Right ventricle myocardium superior (tissue), 1 donor: Measurements from ENCODE around the gene COL5A1. TPM values are rescaled to one million over a fixed set of nuclear protein-coding genes. Genes with fewer than 3 reads are reported as not detected.

Experiments
- ATAC-seq: fragments of 200-7000 bp; cut with Tn5 transposase; one replicate; pipeline ENCODE4 v1.9.1; 2020; ENCODE audit warnings: mild to moderate bottlenecking; ENCODE audit not compliant: poor library complexity
- DNase-seq: peaks from one replicate; pipeline ENCODE4 v3.0.0-alpha.2; 2020
- intact Hi-C: fragments of 100-400 bp; cut with DNase I; formaldehyde crosslinking; loops from one replicate; pipeline ENCODE4 v1.11.2; 2022
- total RNA-seq: library from RNA; stranded (reverse); fragmentation: NEBNext Ultra II Directional; extraction: Animal tissue kit (Norgen Biotek cat#: 25700); gene quantifications from one replicate; pipeline ENCODE4 v1.2.1, GENCODE V29; 2021
- donor health status: DM: no; HTN: yes; CAD: no; lungs with severe emphysema.

COL5A1 gene
- total RNA-seq, 1 donor from 2014 or later = 12.7 TPM

DNA sequence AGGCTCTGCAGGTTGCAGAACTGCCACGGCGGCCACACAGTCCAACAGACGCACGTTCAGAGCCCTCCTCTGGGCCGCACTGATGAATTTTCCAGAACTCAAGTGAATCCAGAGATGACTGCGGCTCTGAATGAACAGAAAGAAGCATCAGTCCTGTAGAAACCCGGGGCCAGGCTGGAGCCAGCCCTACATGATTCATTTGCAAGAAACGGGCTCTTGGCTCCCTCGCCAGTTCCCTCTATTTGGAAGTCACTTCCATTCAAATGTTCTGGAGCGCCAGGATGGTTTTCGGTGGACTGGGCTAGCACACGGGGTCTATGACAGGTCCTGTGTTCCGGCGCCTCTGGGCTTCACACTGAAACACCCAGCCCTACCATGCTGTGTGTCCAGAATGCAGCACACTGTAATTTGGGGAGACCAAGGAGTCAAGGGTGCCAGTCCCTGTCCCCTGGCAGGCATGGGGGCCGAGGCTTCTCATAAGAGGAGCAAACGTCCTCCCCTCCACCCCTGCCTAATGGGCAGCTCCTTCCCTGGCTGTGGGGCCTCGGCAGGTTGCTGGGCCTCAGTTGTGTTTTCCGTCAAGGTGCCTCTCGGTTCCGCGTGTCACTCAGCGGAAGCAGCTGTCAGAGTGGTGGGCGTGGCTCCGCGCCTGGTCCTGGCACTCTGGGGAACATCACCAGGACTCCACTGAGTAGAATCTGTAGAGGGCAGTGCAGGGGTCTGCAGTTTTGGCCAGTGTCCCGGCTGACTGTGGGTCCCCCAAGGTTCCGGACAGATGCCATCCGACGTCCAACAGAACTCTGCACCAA lies 18.1 kb upstream of the COL5A1 start:
- DNase-seq (no peak), ATAC-seq (no peak)
- intact Hi-C loops = no loop called here

DNA sequence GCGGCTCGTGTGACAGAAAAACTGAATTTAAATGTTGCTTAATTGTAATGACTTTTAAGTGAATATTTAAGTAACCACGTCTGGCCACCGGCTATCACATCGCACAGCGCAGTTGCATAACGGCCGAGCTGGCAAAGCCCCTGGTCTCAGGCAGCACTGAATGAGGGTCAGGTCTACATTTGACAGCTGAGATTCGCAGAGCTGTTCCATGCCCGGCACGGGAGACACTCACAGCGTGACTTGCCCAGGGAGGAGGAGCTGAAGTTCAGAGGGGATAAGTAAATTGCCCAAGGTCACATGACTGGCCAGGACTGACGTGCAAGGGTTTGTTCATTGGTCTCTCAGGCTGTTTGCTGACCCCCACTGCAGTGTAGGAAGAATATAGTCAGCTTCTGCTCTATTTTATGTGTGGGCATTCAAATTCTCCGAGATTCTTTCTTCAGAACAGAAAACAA lies 17.4 kb upstream of the COL5A1 start:
- no peak for DNase-seq
- intact Hi-C loops = no loop called here
- ATAC-seq = no peak

DNA sequence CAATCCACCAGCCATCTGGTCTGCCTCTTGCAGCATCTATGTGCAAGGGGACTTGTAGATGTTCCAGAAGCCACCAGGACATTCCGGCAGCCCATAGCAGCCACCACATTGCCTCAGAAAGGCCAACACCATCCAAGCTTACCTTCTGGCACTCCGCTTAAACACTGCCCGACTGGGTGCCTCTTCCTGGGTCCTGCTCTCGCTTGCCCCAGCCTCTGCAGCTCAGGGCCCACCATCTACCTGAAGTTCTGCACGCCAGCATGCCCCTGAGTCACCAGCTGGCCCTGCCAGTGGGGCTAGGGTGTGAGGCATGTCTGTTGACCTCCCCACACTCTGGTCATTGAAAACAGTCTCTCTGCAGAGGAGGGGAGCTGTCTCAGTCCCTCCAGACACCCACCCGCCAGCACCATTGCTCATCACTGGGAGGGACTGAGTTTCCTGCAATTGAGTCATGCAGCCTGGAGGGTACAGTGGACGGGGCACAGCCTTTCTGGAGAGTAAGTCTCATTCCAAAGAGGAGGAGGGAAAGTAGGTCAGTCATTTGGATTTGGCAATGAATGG lies 16.9 kb upstream of the COL5A1 start:
- no peak for ATAC-seq

DNA sequence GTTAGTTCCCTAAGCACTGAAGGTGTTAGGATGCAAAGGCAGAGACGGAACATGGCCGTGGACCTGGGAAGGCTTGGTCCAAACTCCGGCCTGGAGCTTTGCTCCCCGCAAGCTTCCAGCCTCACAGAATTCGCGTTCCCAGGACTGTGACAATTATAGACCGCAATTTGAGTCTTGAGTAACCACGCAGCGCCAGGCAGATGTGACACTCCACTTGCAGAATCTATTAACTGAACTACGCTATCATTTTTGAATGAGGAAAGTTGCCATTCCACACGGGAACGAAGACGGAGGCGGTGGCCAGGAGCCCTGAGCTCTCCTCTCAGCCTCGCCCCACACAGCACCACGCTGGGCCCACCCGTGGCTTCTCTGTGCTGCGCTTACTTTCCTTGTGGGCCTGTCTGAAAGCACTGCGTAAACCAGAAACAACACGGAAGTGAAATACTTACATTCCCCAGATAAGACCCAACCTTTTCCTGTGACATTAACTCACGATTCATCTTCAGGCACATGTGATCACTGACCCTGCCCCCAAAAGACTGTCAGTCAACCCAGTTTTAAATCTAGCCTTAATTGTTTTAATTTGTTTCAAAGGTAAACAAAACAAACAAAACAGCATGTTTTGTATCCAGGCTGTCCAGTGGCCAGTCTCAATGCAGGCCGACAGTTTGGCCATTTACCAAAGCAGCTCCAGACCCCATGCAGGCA lies 16.1 kb upstream of the COL5A1 start:
- intact Hi-C loops = no loop called here
- DNase-seq = no peak
- no peak for ATAC-seq

More for the DNA sequence above, 16.9 kb upstream of the COL5A1 start:
- intact Hi-C loops = no loop called here
- no peak for DNase-seq

DNA sequence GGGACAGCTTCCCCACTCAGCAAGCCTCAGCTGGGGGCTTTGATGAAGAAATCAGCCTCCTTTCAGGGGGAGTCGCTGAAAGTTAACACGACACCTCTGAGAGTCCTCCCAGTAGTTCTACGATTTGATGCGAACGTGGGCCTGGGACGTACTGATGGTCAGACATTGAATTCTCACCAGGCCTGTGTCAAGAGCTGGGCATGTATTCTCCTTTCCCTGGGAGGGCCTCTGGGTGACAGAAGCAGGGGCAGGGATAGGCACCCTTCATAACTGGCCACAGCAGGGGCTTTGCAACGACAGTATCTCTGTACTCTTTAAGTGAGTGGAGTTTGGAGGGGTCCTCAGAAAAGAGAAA lies 15.6 kb upstream of the COL5A1 start:
- ATAC-seq (no peak), DNase-seq (no peak)
- intact Hi-C loops = no loop called here

DNA sequence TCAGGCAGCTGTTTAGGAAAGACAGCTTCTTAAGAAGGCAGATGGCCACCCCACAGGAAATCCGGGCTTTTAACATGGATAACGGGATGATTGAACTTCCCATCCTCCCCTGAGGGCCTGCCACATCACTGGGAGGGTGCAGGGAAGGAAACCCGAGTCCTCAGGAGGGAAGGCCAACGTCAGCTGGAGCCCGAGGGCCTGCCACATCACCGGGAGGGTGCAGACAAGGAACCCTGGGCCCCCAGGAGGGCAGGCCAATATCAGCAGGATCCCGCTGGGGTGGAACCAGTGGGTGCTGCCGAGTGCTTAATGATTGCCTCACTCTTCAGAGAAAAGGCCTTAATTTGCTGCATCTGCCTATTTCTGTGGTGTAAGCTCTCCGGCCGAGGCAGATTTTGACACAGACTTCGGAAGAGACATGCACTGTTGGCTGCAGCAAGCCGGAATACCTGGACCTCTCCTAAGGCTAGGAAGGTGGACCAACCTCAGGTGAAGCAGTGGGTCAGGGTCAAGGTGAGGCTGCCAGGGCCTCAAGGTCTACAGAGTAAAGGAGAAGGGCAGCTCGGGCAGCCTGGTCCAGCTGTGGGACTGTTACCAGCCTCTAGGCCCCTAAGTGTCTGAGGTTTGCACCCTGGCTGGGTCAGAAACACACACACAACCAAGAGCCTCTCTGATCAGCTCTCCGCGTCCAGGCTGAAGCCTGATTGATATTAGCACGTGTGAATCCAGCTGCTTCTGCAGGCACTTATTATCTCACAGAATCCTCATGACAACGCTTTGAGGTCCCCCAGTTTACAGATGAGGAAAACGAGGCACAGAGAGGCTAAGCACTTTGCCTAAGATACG lies 14.8 kb upstream of the COL5A1 start:
- DNase-seq (no peak), ATAC-seq (no peak)
- intact Hi-C loops = no loop called here

DNA sequence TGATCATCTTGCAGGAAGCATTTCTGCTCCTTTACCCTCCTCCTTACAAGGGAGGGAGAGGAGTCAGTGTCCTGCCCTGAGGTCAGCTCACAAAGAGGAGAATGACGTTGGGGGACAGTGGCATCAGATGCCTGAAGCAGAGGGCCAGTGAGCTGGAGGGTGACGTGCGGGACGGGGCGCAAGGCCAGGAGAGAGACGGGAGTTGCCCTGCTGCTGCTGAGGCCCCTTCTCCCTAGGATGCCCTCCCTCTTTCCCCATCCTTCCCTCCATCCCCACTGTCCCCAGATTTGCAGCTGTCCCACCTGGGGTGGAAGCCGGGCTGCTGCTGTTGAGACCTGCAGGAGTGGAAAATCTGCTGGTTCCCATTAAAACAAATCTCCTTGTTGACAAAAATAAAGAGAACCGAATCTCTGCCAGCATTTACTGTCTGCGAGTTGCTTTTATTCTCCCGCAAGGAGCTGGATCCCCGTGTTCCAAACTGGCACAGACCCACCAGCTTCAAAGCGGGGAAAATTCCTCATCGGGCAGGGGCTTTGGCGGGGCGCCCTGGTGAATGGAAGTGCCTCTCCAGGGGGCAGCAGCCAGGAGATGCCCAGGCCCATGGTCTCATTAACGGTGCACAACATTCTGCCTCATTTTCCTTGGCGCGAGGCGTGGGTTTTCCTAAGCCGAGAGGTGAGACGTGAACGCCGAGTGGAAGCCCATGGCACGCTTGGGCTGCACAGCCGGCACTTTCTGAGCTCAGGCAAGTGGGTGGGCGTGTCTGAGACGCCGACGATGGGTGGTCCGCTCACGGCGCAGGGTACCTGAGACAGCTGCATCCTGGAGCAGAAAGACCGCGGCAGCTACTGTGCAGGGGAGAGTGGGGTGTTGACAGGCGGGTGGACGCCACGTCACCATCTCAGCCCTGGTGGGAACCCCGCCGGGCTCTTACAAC lies 13.9 kb upstream of the COL5A1 start:
- intact Hi-C loops = no loop called here
- DNase-seq (no peak), ATAC-seq (no peak)

DNA sequence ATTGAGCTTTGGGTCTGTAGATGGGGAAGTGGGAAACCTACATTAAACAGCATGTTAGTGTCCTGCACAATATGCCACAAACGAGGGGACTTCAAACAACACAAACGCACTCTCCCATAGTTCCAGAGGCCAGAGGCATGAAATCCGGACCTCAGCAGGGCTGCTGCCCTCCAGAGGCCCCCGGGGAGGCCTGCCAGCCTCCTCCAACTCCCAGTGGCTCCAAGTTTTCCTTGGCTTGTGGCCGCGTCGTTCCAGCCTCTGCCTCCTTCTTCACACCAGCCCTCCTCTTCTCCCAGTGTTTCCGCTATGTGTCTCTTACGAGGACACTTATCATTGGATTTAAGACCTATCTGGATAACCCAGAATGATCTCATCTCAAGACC lies 13.3 kb upstream of the COL5A1 start:
- ATAC-seq = no peak
- intact Hi-C loops = no loop called here
- no peak for DNase-seq

DNA sequence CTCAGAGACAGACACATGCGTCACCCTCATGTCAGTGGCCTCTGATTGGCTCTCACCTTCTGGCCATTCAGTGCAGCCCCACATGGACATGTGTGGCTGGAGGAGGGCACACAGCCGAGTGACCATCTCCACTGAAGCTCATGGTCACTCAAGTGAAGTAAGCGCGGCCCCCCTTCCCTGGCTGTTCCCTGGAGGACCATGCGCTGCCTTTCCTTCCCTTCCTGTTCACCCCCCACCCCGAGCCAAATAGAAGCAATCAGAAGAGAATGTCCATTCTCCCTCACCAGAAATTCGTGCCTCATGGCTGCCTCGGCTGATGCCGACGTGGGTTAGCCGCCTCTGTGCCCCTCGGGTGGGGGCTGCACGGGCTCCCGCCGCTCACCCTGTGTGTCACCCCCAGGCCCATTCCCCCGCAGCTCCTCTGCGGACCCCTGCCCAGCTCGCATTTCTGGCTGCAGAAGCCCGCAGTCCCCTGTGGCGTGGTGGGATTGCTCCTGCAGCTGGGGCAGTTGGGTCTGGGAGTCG lies 12.5 kb upstream of the COL5A1 start:
- intact Hi-C loops = no loop called here
- DNase-seq = no peak
- ATAC-seq = no peak

DNA sequence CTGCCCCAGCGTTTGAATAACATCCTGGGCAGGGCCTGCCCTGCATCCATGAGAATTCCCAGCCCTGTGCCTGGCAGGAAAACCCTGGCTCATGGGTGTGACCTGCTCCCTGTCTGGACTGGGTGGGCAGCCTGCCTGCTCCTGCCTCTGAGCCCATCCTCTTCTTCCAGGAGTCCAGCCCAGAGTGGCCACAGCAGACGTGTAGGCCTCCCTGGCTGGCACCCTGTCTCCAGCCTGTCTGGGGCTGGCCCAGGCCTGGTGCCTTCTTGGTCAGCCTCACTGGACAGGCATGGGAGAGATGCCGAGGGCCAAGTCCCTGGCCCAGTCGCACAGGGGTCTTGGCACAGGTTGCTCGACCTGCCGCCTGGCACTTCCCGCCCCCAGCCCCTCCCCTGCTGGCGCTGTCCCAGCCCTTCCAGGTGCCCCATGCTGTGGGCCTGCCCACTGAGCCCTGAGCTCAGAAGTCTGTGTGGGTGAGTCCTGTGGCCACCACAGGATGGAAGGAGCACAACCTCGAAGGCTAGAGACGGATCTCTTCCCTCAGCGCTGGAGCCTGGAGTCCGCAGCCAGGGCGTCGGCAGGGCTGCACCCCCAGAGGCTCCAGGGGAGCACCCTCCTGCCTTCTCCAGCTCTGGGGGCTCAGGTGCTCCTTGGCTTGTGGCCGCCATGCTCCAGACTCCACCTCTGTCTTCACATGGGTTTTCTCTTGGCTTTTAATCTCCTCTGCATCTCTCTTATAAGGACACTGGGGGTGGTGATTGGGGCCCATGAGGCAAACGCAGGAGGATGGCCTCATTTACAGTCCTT lies 11.8 kb upstream of the COL5A1 start:
- intact Hi-C loops = no loop called here
- DNase-seq (no peak), ATAC-seq (no peak)

DNA sequence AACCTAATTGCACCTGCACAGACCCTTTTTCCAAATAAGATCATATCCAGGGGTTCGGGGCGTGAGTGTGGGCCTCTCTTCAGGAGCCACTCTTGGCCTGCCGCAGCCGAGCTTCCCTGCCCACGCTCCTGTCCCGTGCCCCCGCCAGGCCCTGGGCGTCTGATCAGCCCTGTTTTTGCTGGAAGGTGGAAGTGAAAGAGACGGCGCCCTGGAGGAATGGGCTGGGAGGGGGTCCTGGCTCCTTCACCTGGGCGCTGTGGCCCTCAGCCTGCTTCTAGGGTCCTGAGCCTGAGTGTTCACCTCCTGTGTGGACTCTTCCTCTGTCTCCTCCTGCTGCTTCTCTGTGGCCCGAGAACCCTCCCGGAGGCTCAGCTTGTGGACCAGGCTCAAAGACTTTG lies 11.2 kb upstream of the COL5A1 start:
- intact Hi-C loops = no loop called here
- no peak for DNase-seq
- no peak for ATAC-seq

DNA sequence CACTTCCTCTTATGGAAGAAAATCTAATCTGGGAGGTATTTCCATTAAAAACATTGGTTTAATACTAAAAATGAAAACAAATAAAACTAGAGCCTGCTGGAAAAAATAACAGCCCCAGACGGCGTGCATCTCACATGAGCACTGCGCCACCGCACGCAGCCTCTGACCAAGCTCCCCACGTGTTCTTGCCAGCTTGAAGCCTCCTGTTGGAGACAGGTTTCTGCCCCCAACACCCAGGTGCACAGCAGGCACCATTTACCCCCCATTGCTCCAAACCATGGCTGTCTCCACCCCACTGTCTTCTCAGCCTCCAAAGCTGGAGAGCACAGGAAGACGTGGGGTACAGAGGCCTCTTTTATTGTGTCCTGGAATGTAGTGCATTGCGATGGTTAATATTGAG lies 10.7 kb upstream of the COL5A1 start:
- ATAC-seq (no peak), DNase-seq (no peak)
- intact Hi-C loops = no loop called here

DNA sequence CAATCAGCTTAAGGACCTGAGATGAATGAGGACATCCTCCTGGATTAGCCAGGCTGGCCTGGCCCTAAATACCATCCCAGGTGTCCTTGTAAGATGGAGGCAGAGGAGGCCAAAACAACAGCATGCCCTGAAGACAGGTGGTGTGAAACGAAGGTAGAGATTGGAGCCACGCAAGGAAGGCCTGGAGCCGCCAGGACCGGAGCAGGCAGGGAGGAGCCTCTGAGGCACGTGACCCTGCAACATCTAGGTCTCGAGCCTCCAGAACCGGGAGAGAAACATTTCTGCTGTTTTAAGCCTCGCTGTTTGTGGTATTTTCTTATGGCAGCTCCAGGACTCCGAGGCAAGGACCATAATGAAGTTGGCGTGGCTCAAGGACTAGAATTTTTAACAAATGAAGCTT lies 9.7 kb upstream of the COL5A1 start:
- intact Hi-C loops = no loop called here
- ATAC-seq = no peak
- DNase-seq = no peak

DNA sequence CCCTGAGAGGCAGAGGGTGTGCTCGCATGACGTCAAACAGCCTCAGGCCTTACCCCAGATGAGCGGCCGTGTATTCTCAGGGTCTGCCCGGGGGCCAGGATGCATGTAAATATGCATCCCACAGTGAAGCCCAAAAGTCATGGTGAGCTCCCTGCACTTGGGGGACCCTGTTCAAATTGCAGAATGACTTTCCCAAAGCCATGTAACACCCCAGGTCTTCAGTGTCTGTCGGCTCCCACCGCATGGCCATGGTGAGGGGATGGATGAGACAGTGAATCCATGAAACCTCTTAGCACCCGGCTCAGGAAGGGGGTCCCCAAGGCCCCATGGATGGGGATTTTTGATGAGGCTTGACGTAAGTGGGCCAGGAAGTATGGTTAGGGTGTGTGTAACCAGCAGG lies 9.3 kb upstream of the COL5A1 start:
- intact Hi-C loops = no loop called here
- ATAC-seq (no peak), DNase-seq (no peak)

DNA sequence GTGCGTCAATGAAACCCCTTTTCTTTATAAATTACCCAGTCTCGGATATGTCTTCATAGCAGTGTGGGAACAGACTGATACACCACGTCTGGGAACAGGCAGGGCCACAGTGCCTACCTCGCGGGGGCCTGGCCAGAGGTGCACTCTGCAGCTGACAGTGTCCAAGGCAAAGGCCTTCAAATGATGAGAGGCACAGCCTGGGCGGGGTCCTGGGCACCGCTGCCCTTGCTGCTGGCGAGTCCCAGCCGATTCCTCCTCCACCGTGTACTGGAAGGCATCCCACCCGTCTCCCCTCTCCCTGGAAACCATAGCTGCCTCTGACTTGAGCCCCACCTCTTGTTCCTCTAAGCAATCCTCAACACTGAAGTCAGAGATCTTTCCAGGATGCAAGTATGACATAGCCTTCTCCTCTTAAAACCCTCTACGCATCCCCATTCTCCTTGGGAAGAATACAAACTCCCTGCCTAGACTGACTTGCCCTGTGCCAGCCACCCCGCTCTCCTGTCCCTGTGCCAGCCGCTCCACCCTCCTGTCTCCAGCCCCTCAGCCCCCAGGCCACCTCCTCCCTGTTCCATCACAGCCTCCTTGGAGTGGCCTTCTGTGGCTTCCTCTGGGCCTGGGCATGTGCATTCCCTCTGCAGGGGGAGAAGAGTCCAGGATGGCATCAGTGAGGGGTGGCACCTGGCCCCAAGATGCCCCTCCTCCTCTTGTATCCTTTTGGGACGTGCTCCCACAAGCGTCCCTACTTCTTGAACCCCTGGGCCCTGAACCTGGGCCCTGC lies 8.1 kb upstream of the COL5A1 start:
- ATAC-seq = no peak
- no peak for DNase-seq
- intact Hi-C loops = no loop called here

DNA sequence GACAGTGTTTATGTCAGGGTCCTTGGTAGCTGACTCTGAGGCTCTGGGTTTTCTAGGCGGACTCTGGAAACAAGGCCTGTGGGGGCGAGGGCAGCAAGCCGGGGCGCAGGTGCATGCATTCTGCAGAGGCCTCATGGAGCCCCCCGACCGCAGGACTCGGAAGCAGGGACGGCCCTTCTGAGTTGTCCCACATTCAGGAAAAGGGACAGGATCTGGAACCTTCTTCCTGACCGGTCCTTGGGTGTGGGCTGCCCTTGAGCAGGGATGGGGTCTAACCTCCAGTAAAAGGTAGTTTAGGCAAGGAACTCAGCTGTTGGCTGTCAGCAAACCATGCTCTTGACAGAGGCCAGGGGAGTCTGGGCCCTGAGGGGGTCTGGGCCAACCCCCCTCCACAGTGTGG lies 7.4 kb upstream of the COL5A1 start:
- intact Hi-C loops = no loop called here
- DNase-seq = no peak

More for the DNA sequence above, 7.4 kb upstream of the COL5A1 start:
- no peak for ATAC-seq
